HEK293 (cell line): Measurements from ENCODE around the gene TM9SF1.

ENCODE experiments used
- CTCF ChIA-PET: fragments of 350-600 bp; formaldehyde crosslinking; extraction: SDS; loops from one replicate; lab custom pipeline; 2021; ENCODE audit warnings: antibody characterized with exemption; lab: Yijun Ruan, JAX
- POLR2A ChIA-PET: fragments of 300-600 bp; formaldehyde crosslinking; extraction: SDS; loops from one replicate; lab custom pipeline; 2020; ENCODE audit warnings: antibody characterized with exemption, inconsistent platforms; lab: Yijun Ruan, JAX
- H3K27ac ChIP-seq: fragments of 200-500 bp; sonication (Bioruptor generic); 2 replicates; pipeline ENCODE4 v1.5.1; 2014; ENCODE audit warnings: low read depth, low read length, control low read depth, inconsistent platforms; ENCODE audit errors: extremely low read depth
- H3K36me3 ChIP-seq, 2 experiments: fragments of 200-500 bp in 1 of 2; sonication (Bioruptor generic) in 1 of 2; 1 replicate in 1 of 2; 2 replicates in 1 of 2; pipeline ENCODE4 v1.5.1; 2014 to 2017; ENCODE audit warnings: inconsistent platforms in 2 of 2, low read length in 2 of 2; ENCODE audit not compliant: control insufficient read depth in 2 of 2, insufficient read depth in 1 of 2
- H3K4me1 ChIP-seq: fragments of 200-500 bp; sonication (Bioruptor generic); 2 replicates; pipeline ENCODE4 v1.5.1; 2014; ENCODE audit warnings: mild to moderate bottlenecking, low read length, inconsistent platforms; ENCODE audit not compliant: control insufficient read depth, insufficient read depth
- H3K4me3 ChIP-seq: 2 replicates; pipeline ENCODE4 v1.5.1; 2011; ENCODE audit warnings: low read depth, mild to moderate bottlenecking, control low read depth, low read length, moderate library complexity
- H3K9me3 ChIP-seq: fragments of 200-500 bp; sonication (Bioruptor generic); 2 replicates; pipeline ENCODE4 v1.5.1; 2014; ENCODE audit warnings: low read depth, low read length, inconsistent platforms; ENCODE audit not compliant: control insufficient read depth, insufficient read depth
- GLIS1 ChIP-seq: fragments of 450-650 bp; formaldehyde crosslinking; IDR thresholded peaks from 2 replicates; pipeline ENCODE4 v1.5.1; 2016; ENCODE audit warnings: missing biosample characterization, missing genetic modification characterization
- KLF16 ChIP-seq: fragments of 450-650 bp; formaldehyde crosslinking; IDR thresholded peaks from 2 replicates; pipeline ENCODE4 v1.5.1; 2017; ENCODE audit warnings: missing biosample characterization, missing genetic modification characterization
- PRDM10 ChIP-seq: fragments of 450-650 bp; formaldehyde crosslinking; IDR thresholded peaks from 2 replicates; pipeline ENCODE4 v1.5.1; 2016; ENCODE audit warnings: missing biosample characterization, missing genetic modification characterization
- WT1 ChIP-seq: fragments of 450-650 bp; formaldehyde crosslinking; IDR thresholded peaks from 2 replicates; pipeline ENCODE4 v1.5.1; 2016; ENCODE audit warnings: missing biosample characterization, missing genetic modification characterization
- ZFP41 ChIP-seq: fragments of 450-650 bp; formaldehyde crosslinking; IDR thresholded peaks from 2 replicates; pipeline ENCODE4 v1.5.1; 2016; ENCODE audit warnings: missing biosample characterization, missing genetic modification characterization, borderline replicate concordance
- ZNF10 ChIP-seq: fragments of 450-650 bp; formaldehyde crosslinking; IDR thresholded peaks from 2 replicates; pipeline ENCODE4 v1.5.1; 2017; ENCODE audit warnings: missing biosample characterization, missing genetic modification characterization
- ZNF140 ChIP-seq: fragments of 450-650 bp; formaldehyde crosslinking; IDR thresholded peaks from 2 replicates; pipeline ENCODE4 v1.5.1; 2016; ENCODE audit warnings: missing biosample characterization, missing genetic modification characterization
- ZNF211 ChIP-seq: fragments of 450-650 bp; formaldehyde crosslinking; IDR thresholded peaks from 2 replicates; pipeline ENCODE4 v1.5.1; 2016; ENCODE audit warnings: low read depth, missing biosample characterization, missing genetic modification characterization
- ZNF473 ChIP-seq: fragments of 450-650 bp; formaldehyde crosslinking; IDR thresholded peaks from 2 replicates; pipeline ENCODE4 v1.5.1; 2017; ENCODE audit warnings: missing biosample characterization, missing genetic modification characterization
- ZNF48 ChIP-seq: fragments of 450-650 bp; formaldehyde crosslinking; IDR thresholded peaks from 2 replicates; pipeline ENCODE4 v1.5.1; 2016; ENCODE audit warnings: missing biosample characterization, missing genetic modification characterization
- ZNF548 ChIP-seq: fragments of 450-650 bp; formaldehyde crosslinking; IDR thresholded peaks from 2 replicates; pipeline ENCODE4 v1.5.1; 2016; ENCODE audit warnings: missing biosample characterization, missing genetic modification characterization
- ZNF707 ChIP-seq: fragments of 450-650 bp; formaldehyde crosslinking; IDR thresholded peaks from 2 replicates; pipeline ENCODE4 v1.5.1; 2016; ENCODE audit warnings: missing biosample characterization, missing genetic modification characterization
- ZNF791 ChIP-seq: fragments of 450-650 bp; formaldehyde crosslinking; IDR thresholded peaks from 2 replicates; pipeline ENCODE4 v1.5.1; 2016; ENCODE audit warnings: missing biosample characterization, missing genetic modification characterization
- ZXDB ChIP-seq: fragments of 450-650 bp; formaldehyde crosslinking; IDR thresholded peaks from 2 replicates; pipeline ENCODE4 v1.5.1; 2016; ENCODE audit warnings: missing biosample characterization, missing genetic modification characterization
- TF ChIP-seq, protein P1 (sequence below): fragments of 450-650 bp; formaldehyde crosslinking; IDR thresholded peaks from 2 replicates; pipeline ENCODE4 v1.5.1; 2017; ENCODE audit warnings: missing biosample characterization, missing genetic modification characterization
- TF ChIP-seq, protein P2 (sequence below): fragments of 450-650 bp; formaldehyde crosslinking; IDR thresholded peaks from 2 replicates; pipeline ENCODE4 v1.5.1; 2016; ENCODE audit warnings: missing biosample characterization, missing genetic modification characterization
- TF ChIP-seq, protein P3 (sequence below): fragments of 450-650 bp; formaldehyde crosslinking; conservative IDR thresholded peaks from 2 replicates; pipeline ENCODE4 v1.5.1; 2016; ENCODE audit warnings: low read depth, missing biosample characterization, missing genetic modification characterization

The TM9SF1 gene

DNA sequence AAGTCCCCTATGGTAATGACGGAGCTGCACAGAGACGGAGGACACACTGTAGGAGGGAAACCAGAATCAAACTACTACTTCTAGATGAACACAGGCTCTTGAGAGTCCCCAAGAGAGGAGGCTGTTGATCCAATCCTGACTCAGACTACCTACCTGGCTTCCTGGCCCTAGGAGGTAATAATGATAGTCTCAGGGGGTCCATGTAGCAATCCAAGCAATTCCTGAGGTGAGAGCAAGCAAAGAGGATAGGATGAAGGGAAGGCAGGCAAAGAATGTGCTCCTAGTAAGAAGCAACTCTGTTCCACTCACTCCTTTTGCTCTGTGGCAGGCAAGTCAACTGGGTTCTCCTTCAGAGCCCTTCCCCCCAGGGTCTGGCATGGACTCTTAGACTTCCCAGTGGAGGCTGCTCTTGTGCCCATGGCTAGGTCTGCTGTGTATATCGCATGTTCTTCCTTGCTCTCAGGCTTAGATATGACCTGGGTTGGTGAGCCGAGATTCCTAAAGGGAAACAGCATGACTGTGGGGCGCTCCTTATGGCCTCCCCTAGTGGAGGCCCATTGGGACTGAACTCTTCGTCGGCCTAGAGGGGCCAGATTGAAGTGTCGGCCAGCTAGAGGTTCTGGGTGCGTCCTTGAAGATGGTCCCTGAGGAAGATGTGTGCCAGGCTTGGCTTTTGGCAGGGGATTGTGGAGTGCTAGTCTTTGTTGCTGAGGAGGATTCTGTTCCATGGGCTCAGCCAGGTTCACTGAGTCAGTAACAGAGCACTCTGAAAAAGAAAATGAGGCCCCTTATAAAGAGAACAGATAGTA lies 45.1 kb upstream of the TM9SF1 start:
- no peak overlapping the region for H3K27ac ChIP-seq
- no peaks in the 10 kb centered on the region for H3K4me1 ChIP-seq
- CTCF ChIA-PET, result interaction anchor here (0.6 to 7.2 kb wide), 6 partner anchors 32 to 191 kb away, joined by 3 to 133 read pairs (median 24); partner anchors contain the start of genes CBLN3, CIDEB, DHRS1 and KHNYN
- POLR2A ChIA-PET, result interaction anchor here (0.9 kb wide), 1 partner anchor 31 kb away, joined by 3 read pairs; the partner anchor contains the start of gene RABGGTA
- TF ChIP-seq ZNF548 (tag by site-specific recombination), result no peak
- no peak for TF ChIP-seq ZNF211 (tag by site-specific recombination)
- TF ChIP-seq ZFP41, result no peak
- no peak for TF ChIP-seq ZNF10 (tag by site-specific recombination)
- TF ChIP-seq GLIS1 (tag by site-specific recombination), result peak; percentile 67; the same call in 1 of the 2 replicates
- TF ChIP-seq, protein P1, sequence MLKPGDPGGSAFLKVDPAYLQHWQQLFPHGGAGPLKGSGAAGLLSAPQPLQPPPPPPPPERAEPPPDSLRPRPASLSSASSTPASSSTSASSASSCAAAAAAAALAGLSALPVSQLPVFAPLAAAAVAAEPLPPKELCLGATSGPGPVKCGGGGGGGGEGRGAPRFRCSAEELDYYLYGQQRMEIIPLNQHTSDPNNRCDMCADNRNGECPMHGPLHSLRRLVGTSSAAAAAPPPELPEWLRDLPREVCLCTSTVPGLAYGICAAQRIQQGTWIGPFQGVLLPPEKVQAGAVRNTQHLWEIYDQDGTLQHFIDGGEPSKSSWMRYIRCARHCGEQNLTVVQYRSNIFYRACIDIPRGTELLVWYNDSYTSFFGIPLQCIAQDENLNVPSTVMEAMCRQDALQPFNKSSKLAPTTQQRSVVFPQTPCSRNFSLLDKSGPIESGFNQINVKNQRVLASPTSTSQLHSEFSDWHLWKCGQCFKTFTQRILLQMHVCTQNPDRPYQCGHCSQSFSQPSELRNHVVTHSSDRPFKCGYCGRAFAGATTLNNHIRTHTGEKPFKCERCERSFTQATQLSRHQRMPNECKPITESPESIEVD (tag by site-specific recombination), result no peak
- TF ChIP-seq KLF16 (tag by site-specific recombination), result no peak
- no peaks in the 10 kb centered on the region for H3K9me3 ChIP-seq
- H3K4me3 ChIP-seq, result no peak overlapping the region
- peaks cover 13 to 61% of the 10 kb centered on the region in 2 experiments; a peak in 2 of 3 replicates for H3K36me3 ChIP-seq

GRCh38 chr14:24238527-24239037 lies 43.3 kb upstream of the TM9SF1 start:
- TF ChIP-seq ZNF473 (no peak), ZNF48 (tag by site-specific recombination) (no peak), ZNF707 (tag by site-specific recombination) (no peak), PRDM10 (tag by site-specific recombination) (peak; percentile 86)
- Histone ChIP-seq H3K36me3 (peaks cover 13 to 74% of the 10 kb centered on the region in 2 experiments; a peak in 2 of 3 replicates), H3K9me3 (no peaks in the 10 kb centered on the region), H3K27ac (no peak overlapping the region), H3K4me1 (peaks cover 2% of the 10 kb centered on the region; the same call in 1 of the 2 replicates), H3K4me3 (no peak overlapping the region)
- ChIA-PET POLR2A (interaction anchor here (0.8 to 1.7 kb wide), 4 partner anchors 23 to 97 kb away, joined by 3 to 6 read pairs (median 4); partner anchors contain the start of genes EMC9, MDP1 and RABGGTA), CTCF (interaction anchor here (0.6 to 2.4 kb wide), 5 partner anchors 42 to 193 kb away, joined by 5 to 15 read pairs (median 5); partner anchors contain the start of genes CIDEB, DHRS1 and NOP9)

DNA sequence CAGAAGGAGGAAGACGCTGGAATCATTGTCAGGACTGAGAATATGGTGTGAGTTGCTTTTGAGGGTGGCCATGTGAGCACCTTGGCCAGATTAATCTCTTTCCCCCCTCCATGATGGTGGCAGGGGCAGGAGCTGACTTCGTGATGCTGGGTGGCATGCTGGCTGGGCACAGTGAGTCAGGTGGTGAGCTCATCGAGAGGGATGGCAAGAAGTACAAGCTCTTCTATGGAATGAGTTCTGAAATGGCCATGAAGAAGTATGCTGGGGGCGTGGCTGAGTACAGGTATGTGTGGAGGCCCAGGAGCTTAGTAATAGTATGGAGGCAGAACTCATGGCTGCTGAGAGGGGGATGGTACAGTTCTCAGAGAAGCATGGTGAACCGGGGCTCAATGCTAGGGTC lies 42.9 kb upstream of the TM9SF1 start:
- H3K27ac ChIP-seq, result no peak overlapping the region
- POLR2A ChIA-PET, result interaction anchor here (0.5 to 1.7 kb wide), 4 partner anchors 9 to 97 kb away, joined by 3 to 6 read pairs (median 4); partner anchors contain the start of genes EMC9, MDP1 and RABGGTA
- H3K4me3 ChIP-seq, result no peak overlapping the region
- H3K9me3 ChIP-seq, result no peaks in the 10 kb centered on the region
- CTCF ChIA-PET, result interaction anchor here (1.3 to 2.4 kb wide), 3 partner anchors 59 to 70 kb away, joined by 5 to 15 read pairs (median 6); partner anchors contain the start of genes CIDEB, DHRS1 and NOP9
- H3K36me3 ChIP-seq, result peaks cover 13 to 74% of the 10 kb centered on the region in 2 experiments; a peak in 2 of 3 replicates
- peaks cover 7% of the 10 kb centered on the region for H3K4me1 ChIP-seq
- no peak for TF ChIP-seq WT1
- TF ChIP-seq ZXDB (tag by site-specific recombination), result no peak
- no peak for TF ChIP-seq ZNF791 (tag by site-specific recombination)
- TF ChIP-seq, protein P2, sequence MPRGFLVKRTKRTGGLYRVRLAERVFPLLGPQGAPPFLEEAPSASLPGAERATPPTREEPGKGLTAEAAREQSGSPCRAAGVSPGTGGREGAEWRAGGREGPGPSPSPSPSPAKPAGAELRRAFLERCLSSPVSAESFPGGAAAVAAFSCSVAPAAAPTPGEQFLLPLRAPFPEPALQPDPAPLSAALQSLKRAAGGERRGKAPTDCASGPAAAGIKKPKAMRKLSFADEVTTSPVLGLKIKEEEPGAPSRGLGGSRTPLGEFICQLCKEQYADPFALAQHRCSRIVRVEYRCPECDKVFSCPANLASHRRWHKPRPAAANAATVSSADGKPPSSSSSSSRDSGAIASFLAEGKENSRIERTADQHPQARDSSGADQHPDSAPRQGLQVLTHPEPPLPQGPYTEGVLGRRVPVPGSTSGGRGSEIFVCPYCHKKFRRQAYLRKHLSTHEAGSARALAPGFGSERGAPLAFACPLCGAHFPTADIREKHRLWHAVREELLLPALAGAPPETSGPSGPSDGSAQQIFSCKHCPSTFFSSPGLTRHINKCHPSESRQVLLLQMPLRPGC (tag by site-specific recombination), result no peak
- TF ChIP-seq, protein P3, sequence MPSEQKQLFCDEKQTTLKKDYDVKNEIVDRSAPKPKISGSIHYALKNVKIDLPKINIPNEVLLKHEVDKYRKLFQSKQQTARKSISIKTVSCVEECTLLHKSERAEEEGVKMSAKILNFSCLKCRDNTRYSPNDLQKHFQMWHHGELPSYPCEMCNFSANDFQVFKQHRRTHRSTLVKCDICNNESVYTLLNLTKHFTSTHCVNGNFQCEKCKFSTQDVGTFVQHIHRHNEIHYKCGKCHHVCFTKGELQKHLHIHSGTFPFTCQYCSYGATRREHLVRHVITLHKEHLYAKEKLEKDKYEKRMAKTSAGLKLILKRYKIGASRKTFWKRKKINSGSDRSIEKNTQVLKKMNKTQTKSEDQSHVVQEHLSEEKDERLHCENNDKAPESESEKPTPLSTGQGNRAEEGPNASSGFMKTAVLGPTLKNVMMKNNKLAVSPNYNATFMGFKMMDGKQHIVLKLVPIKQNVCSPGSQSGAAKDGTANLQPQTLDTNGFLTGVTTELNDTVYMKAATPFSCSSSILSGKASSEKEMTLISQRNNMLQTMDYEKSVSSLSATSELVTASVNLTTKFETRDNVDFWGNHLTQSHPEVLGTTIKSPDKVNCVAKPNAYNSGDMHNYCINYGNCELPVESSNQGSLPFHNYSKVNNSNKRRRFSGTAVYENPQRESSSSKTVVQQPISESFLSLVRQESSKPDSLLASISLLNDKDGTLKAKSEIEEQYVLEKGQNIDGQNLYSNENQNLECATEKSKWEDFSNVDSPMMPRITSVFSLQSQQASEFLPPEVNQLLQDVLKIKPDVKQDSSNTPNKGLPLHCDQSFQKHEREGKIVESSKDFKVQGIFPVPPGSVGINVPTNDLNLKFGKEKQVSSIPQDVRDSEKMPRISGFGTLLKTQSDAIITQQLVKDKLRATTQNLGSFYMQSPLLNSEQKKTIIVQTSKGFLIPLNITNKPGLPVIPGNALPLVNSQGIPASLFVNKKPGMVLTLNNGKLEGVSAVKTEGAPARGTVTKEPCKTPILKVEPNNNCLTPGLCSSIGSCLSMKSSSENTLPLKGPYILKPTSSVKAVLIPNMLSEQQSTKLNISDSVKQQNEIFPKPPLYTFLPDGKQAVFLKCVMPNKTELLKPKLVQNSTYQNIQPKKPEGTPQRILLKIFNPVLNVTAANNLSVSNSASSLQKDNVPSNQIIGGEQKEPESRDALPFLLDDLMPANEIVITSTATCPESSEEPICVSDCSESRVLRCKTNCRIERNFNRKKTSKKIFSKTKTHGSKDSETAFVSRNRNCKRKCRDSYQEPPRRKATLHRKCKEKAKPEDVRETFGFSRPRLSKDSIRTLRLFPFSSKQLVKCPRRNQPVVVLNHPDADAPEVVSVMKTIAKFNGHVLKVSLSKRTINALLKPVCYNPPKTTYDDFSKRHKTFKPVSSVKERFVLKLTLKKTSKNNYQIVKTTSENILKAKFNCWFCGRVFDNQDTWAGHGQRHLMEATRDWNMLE, result no peak
- no peak for TF ChIP-seq ZNF140 (tag by site-specific recombination)
